H1 (cell line): ENCODE measurements around the gene XAGE1A. TPM values are rescaled to one million over a fixed set of nuclear protein-coding genes. Genes with fewer than 3 reads are reported as not detected.
"Not testable (repeated sequence)": the region's sequence is repeated elsewhere in the genome, so short reads cannot be mapped to it uniquely, and the experiment has no call there.

Experiments
- CTCF ChIA-PET: fragments of 300-600 bp; sonication (Branson Sonifier 250); formaldehyde crosslinking; loops from one replicate; lab custom pipeline; 2021; ENCODE audit not compliant: partially characterized antibody; lab: Charles Lee
- POLR2A ChIA-PET: fragments of 300-600 bp; sonication (Branson Sonifier 250); formaldehyde crosslinking; loops from one replicate; lab custom pipeline; 2021; ENCODE audit warnings: inconsistent platforms; ENCODE audit not compliant: partially characterized antibody; lab: Charles Lee
- DNase-seq, 2 experiments: peaks; one replicate each; pipeline versions ENCODE4 v3.0.0 to v3.0.0-alpha.2; 2010 to 2022; ENCODE audit warnings: low spot score in 2 of 2, low read depth in 1 of 2, mixed read lengths in 1 of 2
- FAIRE-seq: peaks from 2 replicates; lab custom pipeline; 2011; peaks lifted over from hg19 to GRCh38; lab: Jason Lieb, UNC
- H2AFZ ChIP-seq: 2 replicates; pipeline ENCODE4 v1.8.1; 2012; ENCODE audit warnings: low read length, inconsistent platforms
- H2AK5ac ChIP-seq: 2 replicates; pipeline ENCODE4 v1.6.1; 2013; ENCODE audit warnings: low read depth, low read length
- H2BK120ac ChIP-seq: replicated peaks from 2 replicates; pipeline ENCODE3; 2013; ENCODE audit warnings: low read depth, low read length, inconsistent platforms
- H2BK12ac ChIP-seq: 2 replicates; pipeline ENCODE4 v1.6.1; 2013; ENCODE audit warnings: low read depth, low read length
- H2BK15ac ChIP-seq: 2 replicates; pipeline ENCODE4 v1.6.1; 2013; ENCODE audit warnings: low read length
- H2BK20ac ChIP-seq: 2 replicates; pipeline ENCODE4 v1.6.1; 2013; ENCODE audit warnings: low read length
- H2BK5ac ChIP-seq: 2 replicates; pipeline ENCODE4 v1.6.1; 2013; ENCODE audit warnings: low read depth, low read length
- H3K14ac ChIP-seq: 2 replicates; pipeline ENCODE4 v1.6.1; 2013; ENCODE audit warnings: inconsistent platforms; ENCODE audit not compliant: insufficient read length
- H3K18ac ChIP-seq: 2 replicates; pipeline ENCODE4 v1.6.1; 2013; ENCODE audit warnings: low read length; ENCODE audit errors: extremely low read depth
- H3K23ac ChIP-seq: 2 replicates; pipeline ENCODE4 v1.6.1; 2013; ENCODE audit warnings: inconsistent platforms; ENCODE audit not compliant: insufficient read length
- H3K23me2 ChIP-seq: 2 replicates; pipeline ENCODE4 v1.6.1; 2013; ENCODE audit warnings: low read depth, low read length
- H3K27ac ChIP-seq: 2 replicates; pipeline ENCODE4 v1.6.1; 2011; ENCODE audit warnings: low read depth, low read length, inconsistent platforms
- H3K27me3 ChIP-seq, 4 experiments: replicated peaks in 1 of 4; 1 replicate in 1 of 4; 2 replicates in 3 of 4; pipeline versions ENCODE4 v1.6.1 to v1.8.1; 2011 to 2013; ENCODE audit warnings: low read length in 3 of 4, mild to moderate bottlenecking in 3 of 4, inconsistent platforms in 2 of 4, mixed read lengths in 2 of 4, moderate library complexity in 1 of 4; ENCODE audit not compliant: control insufficient read depth in 3 of 4, insufficient read depth in 3 of 4; ENCODE audit errors: extremely low read depth in 1 of 4
- H3K36me3 ChIP-seq, 4 experiments: 2 replicates each; pipeline versions ENCODE4 v1.6.1 to v1.8.1; 2011 to 2013; ENCODE audit warnings: mild to moderate bottlenecking in 4 of 4, low read length in 3 of 4, moderate library complexity in 2 of 4, control low read depth in 1 of 4, inconsistent platforms in 1 of 4; ENCODE audit not compliant: insufficient read depth in 4 of 4, control insufficient read depth in 2 of 4
- H3K4ac ChIP-seq: replicated peaks from 2 replicates; pipeline ENCODE3; 2013; ENCODE audit warnings: low read length, low read depth, mixed read lengths, inconsistent platforms; ENCODE audit not compliant: insufficient read length
- H3K4me1 ChIP-seq, 4 experiments: replicated peaks in 1 of 4; 1 replicate in 1 of 4; 2 replicates in 3 of 4; pipeline versions ENCODE4 v1.6.1 to v1.8.1; 2011 to 2013; ENCODE audit warnings: low read length in 3 of 4, inconsistent platforms in 2 of 4, mixed read lengths in 1 of 4; ENCODE audit not compliant: insufficient read depth in 4 of 4, control insufficient read depth in 3 of 4
- H3K4me2 ChIP-seq, 2 experiments: 2 replicates each; pipeline versions ENCODE4 v1.6.1 to v1.8.1; 2011 to 2013; ENCODE audit warnings: low read depth in 2 of 2, low read length in 2 of 2, control low read depth in 1 of 2, inconsistent platforms in 1 of 2, mild to moderate bottlenecking in 1 of 2; ENCODE audit not compliant: insufficient read depth in 1 of 2
- H3K4me3 ChIP-seq, 4 experiments: fragments of 200-600, 300-600 bp in 1 of 4; sonication (generic), shearing (Covaris generic), sonication (Bioruptor Twin) in 1 of 4; 2 replicates each; pipeline versions ENCODE4 v1.5.1 to v1.8.1; 2011 to 2016; ENCODE audit warnings: low read length in 4 of 4, low read depth in 3 of 4, control low read depth in 2 of 4, inconsistent platforms in 2 of 4, mild to moderate bottlenecking in 2 of 4, mixed read lengths in 1 of 4, moderate library complexity in 1 of 4; ENCODE audit not compliant: insufficient read depth in 2 of 4; ENCODE audit errors: extremely low read depth in 1 of 4
- H3K56ac ChIP-seq: replicated peaks from 2 replicates; pipeline ENCODE3; 2013; ENCODE audit warnings: low read depth, mild to moderate bottlenecking, mixed read lengths, low read length, inconsistent platforms; ENCODE audit not compliant: insufficient read length
- H3K79me1 ChIP-seq: 2 replicates; pipeline ENCODE4 v1.6.1; 2013; ENCODE audit warnings: low read depth, low read length, control low read depth
- H3K79me2 ChIP-seq, 2 experiments: 2 replicates each; pipeline versions ENCODE4 v1.6.1 to v1.8.1; 2012 to 2013; ENCODE audit warnings: low read length in 2 of 2, mild to moderate bottlenecking in 2 of 2, inconsistent platforms in 1 of 2; ENCODE audit not compliant: insufficient read depth in 2 of 2, control insufficient read depth in 1 of 2
- H3K9ac ChIP-seq, 4 experiments: replicated peaks in 1 of 4; 1 replicate in 1 of 4; 2 replicates in 3 of 4; pipeline versions ENCODE4 v1.6.1 to v1.8.1; 2011 to 2013; ENCODE audit warnings: low read depth in 3 of 4, low read length in 3 of 4, control low read depth in 2 of 4, mild to moderate bottlenecking in 2 of 4, moderate library complexity in 2 of 4, inconsistent platforms in 1 of 4; ENCODE audit errors: extremely low read depth in 1 of 4
- H3K9me3 ChIP-seq, 2 experiments: 2 replicates each; pipeline versions ENCODE4 v1.6.1 to v1.8.1; 2012 to 2013; ENCODE audit warnings: mild to moderate bottlenecking in 2 of 2, moderate library complexity in 2 of 2, control low read depth in 1 of 2, inconsistent platforms in 1 of 2, low read depth in 1 of 2, low read length in 1 of 2, mixed read lengths in 1 of 2; ENCODE audit not compliant: insufficient read depth in 2 of 2
- H4K20me1 ChIP-seq, 2 experiments: replicated peaks in 1 of 2; 2 replicates each; pipeline versions ENCODE3 to v1.8.1; 2011 to 2013; ENCODE audit warnings: inconsistent platforms in 2 of 2, low read length in 2 of 2, mild to moderate bottlenecking in 1 of 2; ENCODE audit not compliant: insufficient read depth in 2 of 2, control insufficient read depth in 1 of 2
- H4K5ac ChIP-seq: 2 replicates; pipeline ENCODE4 v1.6.1; 2013; ENCODE audit warnings: low read length, low read depth, mixed read lengths, inconsistent platforms; ENCODE audit not compliant: insufficient read length
- H4K8ac ChIP-seq: 2 replicates; pipeline ENCODE4 v1.8.0; 2013; ENCODE audit warnings: mild to moderate bottlenecking, moderate library complexity, low read length, inconsistent platforms; ENCODE audit not compliant: insufficient read depth; ENCODE audit errors: extremely low read depth
- H4K91ac ChIP-seq: replicated peaks from 2 replicates; pipeline ENCODE3; 2013; ENCODE audit warnings: low read length, mixed read lengths, inconsistent platforms; ENCODE audit not compliant: insufficient read length
- WGBS, 2 experiments: shearing (Covaris generic) in 1 of 2; methylation state at CpG; one replicate each; pipeline versions ENCODE4 v1.1.6 to v1.1.7; 2013 to 2015; ENCODE audit warnings: low lambda C conversion rate in 2 of 2, mixed read lengths in 2 of 2, inconsistent platforms in 1 of 2, low coverage in 1 of 2, missing lambda C conversion rate in 1 of 2; ENCODE audit not compliant: insufficient replicate concordance in 2 of 2, insufficient coverage in 1 of 2, insufficient read length in 1 of 2; ENCODE audit errors: extremely low coverage in 1 of 2, missing lambda C conversion rate in 1 of 2; 5-methylcytosine and 5-hydroxymethylcytosine counted together
- polyA plus RNA-seq, 7 experiments: library from polyadenylated mRNA; depleted of rRNA in 3 of 7; stranded (reverse) in 5 of 7; unstranded in 2 of 7; fragments of >200 nt in 5 of 7; fragments of 200-250 nt in 2 of 7; gene quantifications; 1 replicate in 5 of 7; 2 replicates in 1 of 7; 4 replicates in 1 of 7; pipeline versions ENCODE4 v1.2.1 to v1.2.3, GENCODE V29; 2011 to 2013; ENCODE audit warnings: missing spikeins in 2 of 7, mixed read lengths in 2 of 7
- total RNA-seq: library from RNA; stranded (reverse); fragmentation: NEBNext Ultra II Directional; extraction: Animal tissue kit (Norgen Biotek cat#: 25700); gene quantifications from 2 replicates; pipeline ENCODE4 v1.2.1, GENCODE V29; 2021

Gene XAGE1A
- total and polyA plus RNA-seq, 2 of the 8 experiments (the other 6 are each of a cell fraction or from before 2014, with no cell fraction given), result not detected

DNA sequence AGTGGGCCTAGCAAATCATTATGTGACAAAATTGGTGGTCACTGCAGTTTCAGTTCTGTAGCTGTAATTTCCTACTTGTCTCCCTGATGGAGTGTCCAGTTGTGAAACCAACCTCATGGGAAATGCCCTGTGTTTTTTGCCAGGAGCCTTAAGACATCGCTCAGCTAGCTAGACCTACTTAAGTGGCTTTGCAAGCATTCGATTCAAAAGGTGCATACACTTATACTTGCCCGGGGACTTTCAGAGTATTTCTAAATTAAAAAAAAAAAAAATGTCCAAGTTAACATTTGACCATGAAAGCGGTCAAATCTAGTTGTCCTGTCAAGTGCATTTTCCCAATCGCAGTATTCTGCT lies 788 bp downstream of the XAGE1A start:
- H2BK5ac ChIP-seq, POLR2A ChIA-PET, H4K91ac ChIP-seq, CTCF ChIA-PET, H3K23ac ChIP-seq, H2BK120ac ChIP-seq, H2AK5ac ChIP-seq, H2AFZ ChIP-seq, H3K4me2 ChIP-seq, H4K5ac ChIP-seq, H3K27me3 ChIP-seq, H4K8ac ChIP-seq, H3K79me2 ChIP-seq, FAIRE-seq, H3K56ac ChIP-seq, H2BK12ac ChIP-seq, H3K23me2 ChIP-seq, H3K18ac ChIP-seq, H4K20me1 ChIP-seq, H3K36me3 ChIP-seq, H3K9me3 ChIP-seq, H2BK20ac ChIP-seq, H3K4me3 ChIP-seq, DNase-seq, H2BK15ac ChIP-seq, H3K4ac ChIP-seq, H3K79me1 ChIP-seq, H3K14ac ChIP-seq, H3K9ac ChIP-seq, H3K4me1 ChIP-seq, H3K27ac ChIP-seq: not testable (repeated sequence)
- WGBS, 2 experiments, result no CpG with 5 or more reads among the region's 5 CpGs

DNA sequence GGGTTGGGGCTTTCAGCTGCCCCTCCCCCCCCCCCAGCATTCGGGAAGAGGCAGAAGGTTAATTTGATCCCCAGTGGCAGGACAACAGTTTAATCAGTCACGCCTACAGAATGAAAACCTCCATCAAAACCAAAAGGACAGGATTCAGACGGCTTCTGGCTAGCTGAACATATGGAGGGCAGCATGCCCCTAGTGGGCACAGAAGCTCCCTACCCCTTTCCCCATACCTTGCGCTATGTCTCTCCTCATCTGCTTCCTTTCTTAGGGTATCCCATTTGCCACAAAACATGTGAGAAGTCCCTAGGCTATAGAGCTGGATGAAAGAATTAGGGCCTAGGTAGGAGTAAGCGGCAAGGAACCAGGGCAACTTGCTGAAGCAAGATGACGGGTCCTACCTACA lies 5.8 kb downstream of the XAGE1A start:
- H2BK12ac ChIP-seq, H2AK5ac ChIP-seq, H2BK5ac ChIP-seq, FAIRE-seq, H2BK20ac ChIP-seq, H3K18ac ChIP-seq, H3K79me1 ChIP-seq, H3K4me1 ChIP-seq, H3K14ac ChIP-seq, H4K8ac ChIP-seq, H4K20me1 ChIP-seq, DNase-seq, H3K27me3 ChIP-seq, H3K79me2 ChIP-seq, H3K4me2 ChIP-seq, H3K36me3 ChIP-seq, H2AFZ ChIP-seq, H3K9ac ChIP-seq, H3K23me2 ChIP-seq, H3K4me3 ChIP-seq, H3K4ac ChIP-seq, H2BK120ac ChIP-seq, CTCF ChIA-PET, H3K23ac ChIP-seq, H3K56ac ChIP-seq, H2BK15ac ChIP-seq, H3K27ac ChIP-seq, POLR2A ChIA-PET, H4K91ac ChIP-seq, H4K5ac ChIP-seq, H3K9me3 ChIP-seq: not testable (repeated sequence)
- no CpG with 5 or more reads among the region's 6 CpGs for WGBS, 2 experiments
